T-helper 9 cell (primary cell): Measurements from ENCODE around the gene CCDC187.

Experiments used
- DNase-seq: peaks from one replicate; pipeline ENCODE4 v3.0.0-alpha.2; 2020

CCDC187 gene

GRCh38 chr9:136311051-136312008 is 7.4 kb upstream of the CCDC187 start:
- no peak for DNase-seq

- no peak for DNase-seq
Measured at GRCh38 chr9:136310273-136311030, 6.6 kb upstream of the CCDC187 start.

- DNase-seq: no peak
Measured at GRCh38 chr9:136309806-136310220, 5.9 kb upstream of the CCDC187 start.

GRCh38 chr9:136309101-136309801 is 5.4 kb upstream of the CCDC187 start:
- no peak for DNase-seq

- DNase-seq: no peak
Measured at GRCh38 chr9:136308702-136309053, 4.8 kb upstream of the CCDC187 start.

GRCh38 chr9:136308006-136308701 is 4.3 kb upstream of the CCDC187 start:
- DNase-seq: no peak

GRCh38 chr9:136307215-136307750 is 3.4 kb upstream of the CCDC187 start:
- no peak for DNase-seq

- DNase-seq: no peak
Measured at GRCh38 chr9:136306211-136307208, 2.6 kb upstream of the CCDC187 start.

- no peak for DNase-seq
Measured at GRCh38 chr9:136305804-136306203, 1.9 kb upstream of the CCDC187 start.

GRCh38 chr9:136304981-136305380 is 1.1 kb upstream of the CCDC187 start:
- no peak for DNase-seq

- DNase-seq: no peak
Measured at GRCh38 chr9:136304456-136304855, 562 bp upstream of the CCDC187 start.

GRCh38 chr9:136303066-136303824 is 649 bp downstream of the CCDC187 start:
- no peak for DNase-seq

- DNase-seq: no peak
Measured at GRCh38 chr9:136302527-136302926, 1.4 kb downstream of the CCDC187 start.

GRCh38 chr9:136300866-136301265 is 3.0 kb downstream of the CCDC187 start:
- no peak for DNase-seq

- DNase-seq: no peak
Measured at GRCh38 chr9:136300016-136300545, 3.8 kb downstream of the CCDC187 start.

- no peak for DNase-seq
Measured at GRCh38 chr9:136299541-136299940, 4.4 kb downstream of the CCDC187 start.

GRCh38 chr9:136299116-136299515 is 4.8 kb downstream of the CCDC187 start:
- no peak for DNase-seq

- DNase-seq: no peak
Measured at GRCh38 chr9:136297766-136298735, 5.8 kb downstream of the CCDC187 start.
